ENCODE measurements around the gene KLHL41.

- TF ChIP-seq, protein P1, sequence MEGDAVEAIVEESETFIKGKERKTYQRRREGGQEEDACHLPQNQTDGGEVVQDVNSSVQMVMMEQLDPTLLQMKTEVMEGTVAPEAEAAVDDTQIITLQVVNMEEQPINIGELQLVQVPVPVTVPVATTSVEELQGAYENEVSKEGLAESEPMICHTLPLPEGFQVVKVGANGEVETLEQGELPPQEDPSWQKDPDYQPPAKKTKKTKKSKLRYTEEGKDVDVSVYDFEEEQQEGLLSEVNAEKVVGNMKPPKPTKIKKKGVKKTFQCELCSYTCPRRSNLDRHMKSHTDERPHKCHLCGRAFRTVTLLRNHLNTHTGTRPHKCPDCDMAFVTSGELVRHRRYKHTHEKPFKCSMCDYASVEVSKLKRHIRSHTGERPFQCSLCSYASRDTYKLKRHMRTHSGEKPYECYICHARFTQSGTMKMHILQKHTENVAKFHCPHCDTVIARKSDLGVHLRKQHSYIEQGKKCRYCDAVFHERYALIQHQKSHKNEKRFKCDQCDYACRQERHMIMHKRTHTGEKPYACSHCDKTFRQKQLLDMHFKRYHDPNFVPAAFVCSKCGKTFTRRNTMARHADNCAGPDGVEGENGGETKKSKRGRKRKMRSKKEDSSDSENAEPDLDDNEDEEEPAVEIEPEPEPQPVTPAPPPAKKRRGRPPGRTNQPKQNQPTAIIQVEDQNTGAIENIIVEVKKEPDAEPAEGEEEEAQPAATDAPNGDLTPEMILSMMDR (IDR thresholded peaks at IDR 0.05), result no peak
- no peak for TF ChIP-seq POLR2A (IDR thresholded peaks at IDR 0.05)
These were observed 33.0 kb upstream of the KLHL41 start for GRCh38 chr2:169476459-169476858.

Measured in adrenal gland (tissue), 5 donors.